ENCODE results near the gene ACKR4.
"Not testable (repeated sequence)": the region's sequence is repeated elsewhere in the genome, so short reads cannot be mapped to it uniquely, and the experiment has no call there.

DNA sequence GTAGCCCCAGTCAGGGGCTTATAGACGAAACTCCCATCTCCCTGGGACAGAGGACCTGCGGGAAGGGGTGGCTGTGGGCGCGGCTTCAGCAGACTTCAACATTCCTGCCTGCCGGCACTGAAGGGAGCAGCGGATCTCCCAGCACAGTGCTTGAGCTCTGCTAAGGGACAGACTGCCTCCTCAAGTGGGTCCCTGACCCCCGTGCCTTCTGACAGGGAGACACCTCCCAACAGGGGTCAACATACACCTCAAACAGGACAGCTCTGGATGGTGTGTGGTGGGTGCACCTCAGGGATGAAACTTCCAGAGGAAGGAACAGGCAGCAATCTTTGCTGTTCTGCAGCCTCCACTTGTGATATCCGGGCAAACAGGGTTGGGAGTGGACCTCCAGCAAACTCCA lies 9.6 kb downstream of the ACKR4 start:
- TF ChIP-seq, protein P1, sequence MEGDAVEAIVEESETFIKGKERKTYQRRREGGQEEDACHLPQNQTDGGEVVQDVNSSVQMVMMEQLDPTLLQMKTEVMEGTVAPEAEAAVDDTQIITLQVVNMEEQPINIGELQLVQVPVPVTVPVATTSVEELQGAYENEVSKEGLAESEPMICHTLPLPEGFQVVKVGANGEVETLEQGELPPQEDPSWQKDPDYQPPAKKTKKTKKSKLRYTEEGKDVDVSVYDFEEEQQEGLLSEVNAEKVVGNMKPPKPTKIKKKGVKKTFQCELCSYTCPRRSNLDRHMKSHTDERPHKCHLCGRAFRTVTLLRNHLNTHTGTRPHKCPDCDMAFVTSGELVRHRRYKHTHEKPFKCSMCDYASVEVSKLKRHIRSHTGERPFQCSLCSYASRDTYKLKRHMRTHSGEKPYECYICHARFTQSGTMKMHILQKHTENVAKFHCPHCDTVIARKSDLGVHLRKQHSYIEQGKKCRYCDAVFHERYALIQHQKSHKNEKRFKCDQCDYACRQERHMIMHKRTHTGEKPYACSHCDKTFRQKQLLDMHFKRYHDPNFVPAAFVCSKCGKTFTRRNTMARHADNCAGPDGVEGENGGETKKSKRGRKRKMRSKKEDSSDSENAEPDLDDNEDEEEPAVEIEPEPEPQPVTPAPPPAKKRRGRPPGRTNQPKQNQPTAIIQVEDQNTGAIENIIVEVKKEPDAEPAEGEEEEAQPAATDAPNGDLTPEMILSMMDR (IDR thresholded peaks at IDR 0.05): not testable (repeated sequence)
- TF ChIP-seq POLR2AphosphoS5 (IDR thresholded peaks at IDR 0.05; ENCODE audit: low read depth, low read length); SIN3A (IDR thresholded peaks at IDR 0.05; ENCODE audit: borderline replicate concordance, low read depth, low read length); TEAD4 (IDR thresholded peaks at IDR 0.05; ENCODE audit: borderline replicate concordance, insufficient read depth); GATA2 (CRISPR knock-in tag; IDR thresholded peaks at IDR 0.05); TAF1 (IDR thresholded peaks at IDR 0.05; ENCODE audit: borderline replicate concordance, low read depth, low read length); RCOR1 (IDR thresholded peaks at IDR 0.05; ENCODE audit: low read length); JUND (IDR thresholded peaks at IDR 0.05); RAD21 (IDR thresholded peaks at IDR 0.05; ENCODE audit: low read length); YY1 (IDR thresholded peaks at IDR 0.05; ENCODE audit: low read depth); CHD2 (IDR thresholded peaks at IDR 0.05; ENCODE audit: low read length, partially characterized antibody); MXI1 (IDR thresholded peaks at IDR 0.05; ENCODE audit: low read depth, low read length): not testable (repeated sequence)
- TF ChIP-seq, protein P2, sequence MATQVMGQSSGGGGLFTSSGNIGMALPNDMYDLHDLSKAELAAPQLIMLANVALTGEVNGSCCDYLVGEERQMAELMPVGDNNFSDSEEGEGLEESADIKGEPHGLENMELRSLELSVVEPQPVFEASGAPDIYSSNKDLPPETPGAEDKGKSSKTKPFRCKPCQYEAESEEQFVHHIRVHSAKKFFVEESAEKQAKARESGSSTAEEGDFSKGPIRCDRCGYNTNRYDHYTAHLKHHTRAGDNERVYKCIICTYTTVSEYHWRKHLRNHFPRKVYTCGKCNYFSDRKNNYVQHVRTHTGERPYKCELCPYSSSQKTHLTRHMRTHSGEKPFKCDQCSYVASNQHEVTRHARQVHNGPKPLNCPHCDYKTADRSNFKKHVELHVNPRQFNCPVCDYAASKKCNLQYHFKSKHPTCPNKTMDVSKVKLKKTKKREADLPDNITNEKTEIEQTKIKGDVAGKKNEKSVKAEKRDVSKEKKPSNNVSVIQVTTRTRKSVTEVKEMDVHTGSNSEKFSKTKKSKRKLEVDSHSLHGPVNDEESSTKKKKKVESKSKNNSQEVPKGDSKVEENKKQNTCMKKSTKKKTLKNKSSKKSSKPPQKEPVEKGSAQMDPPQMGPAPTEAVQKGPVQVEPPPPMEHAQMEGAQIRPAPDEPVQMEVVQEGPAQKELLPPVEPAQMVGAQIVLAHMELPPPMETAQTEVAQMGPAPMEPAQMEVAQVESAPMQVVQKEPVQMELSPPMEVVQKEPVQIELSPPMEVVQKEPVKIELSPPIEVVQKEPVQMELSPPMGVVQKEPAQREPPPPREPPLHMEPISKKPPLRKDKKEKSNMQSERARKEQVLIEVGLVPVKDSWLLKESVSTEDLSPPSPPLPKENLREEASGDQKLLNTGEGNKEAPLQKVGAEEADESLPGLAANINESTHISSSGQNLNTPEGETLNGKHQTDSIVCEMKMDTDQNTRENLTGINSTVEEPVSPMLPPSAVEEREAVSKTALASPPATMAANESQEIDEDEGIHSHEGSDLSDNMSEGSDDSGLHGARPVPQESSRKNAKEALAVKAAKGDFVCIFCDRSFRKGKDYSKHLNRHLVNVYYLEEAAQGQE (IDR thresholded peaks at IDR 0.05; ENCODE audit: low read depth, low read length): not testable (repeated sequence)
- TF ChIP-seq, protein P3, sequence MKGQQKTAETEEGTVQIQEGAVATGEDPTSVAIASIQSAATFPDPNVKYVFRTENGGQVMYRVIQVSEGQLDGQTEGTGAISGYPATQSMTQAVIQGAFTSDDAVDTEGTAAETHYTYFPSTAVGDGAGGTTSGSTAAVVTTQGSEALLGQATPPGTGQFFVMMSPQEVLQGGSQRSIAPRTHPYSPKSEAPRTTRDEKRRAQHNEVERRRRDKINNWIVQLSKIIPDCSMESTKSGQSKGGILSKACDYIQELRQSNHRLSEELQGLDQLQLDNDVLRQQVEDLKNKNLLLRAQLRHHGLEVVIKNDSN (IDR thresholded peaks at IDR 0.05; ENCODE audit: borderline replicate concordance, low read depth): not testable (repeated sequence)
